IMR-90 (cell line): ENCODE data around the gene TAS2R10. TPM values are rescaled to one million over a fixed set of nuclear protein-coding genes. Genes with fewer than 3 reads are reported as not detected.

Source experiments
- ATAC-seq: fragments of 200-7000 bp; cut with Tn5 transposase; 2 replicates; pipeline ENCODE4 v1.9.1; 2020; ENCODE audit warnings: low read depth, mild to moderate bottlenecking, moderate library complexity
- BruUV-seq: library from RNA; stranded (reverse); fragments of 400-500 nt; replicated peaks from 2 replicates; lab custom pipeline; 2021; lab: Mats Ljungman, UMichigan
- CTCF ChIA-PET: fragments of 300-600 bp; formaldehyde crosslinking; extraction: SDS; loops from one replicate; lab custom pipeline; 2021; ENCODE audit warnings: antibody characterized with exemption; lab: Yijun Ruan, JAX
- POLR2A ChIA-PET: fragments of 300-600 bp; sonication (Branson Sonifier 250); formaldehyde crosslinking; loops from one replicate; lab custom pipeline; 2022; ENCODE audit warnings: antibody characterized with exemption; ENCODE audit not compliant: unreplicated experiment; lab: Charles Lee
- DNase-seq: peaks from one replicate; pipeline ENCODE4 v3.0.0; 2013
- H2AFZ ChIP-seq: replicated peaks from 2 replicates; pipeline ENCODE3; 2013; ENCODE audit warnings: low read length, mild to moderate bottlenecking; ENCODE audit not compliant: poor library complexity
- H2AK5ac ChIP-seq: 2 replicates; pipeline ENCODE4 v1.6.1; 2013; ENCODE audit warnings: low read depth, low read length, inconsistent platforms
- H2AK9ac ChIP-seq: replicated peaks from 2 replicates; pipeline ENCODE3; 2013; ENCODE audit warnings: mild to moderate bottlenecking, low read depth, low read length, moderate library complexity; ENCODE audit not compliant: poor library complexity
- H2BK120ac ChIP-seq: 2 replicates; pipeline ENCODE4 v1.6.1; 2013; ENCODE audit warnings: low read depth, low read length, inconsistent platforms
- H2BK15ac ChIP-seq: 3 replicates; pipeline ENCODE4 v1.6.1; 2013; ENCODE audit warnings: low read depth, low read length, inconsistent platforms
- H2BK20ac ChIP-seq: 2 replicates; pipeline ENCODE4 v1.6.1; 2013; ENCODE audit warnings: low read depth, mild to moderate bottlenecking, inconsistent platforms, low read length, moderate library complexity
- H2BK5ac ChIP-seq: 2 replicates; pipeline ENCODE4 v1.6.1; 2013; ENCODE audit warnings: mild to moderate bottlenecking, low read depth, low read length, inconsistent platforms; ENCODE audit not compliant: poor library complexity, severe bottlenecking
- H3K14ac ChIP-seq: replicated peaks from 2 replicates; pipeline ENCODE4 v1.6.1; 2013; ENCODE audit warnings: low read depth, low read length, inconsistent platforms
- H3K18ac ChIP-seq: 2 replicates; pipeline ENCODE4 v1.6.1; 2013; ENCODE audit warnings: low read depth, low read length, control low read depth
- H3K23ac ChIP-seq: 2 replicates; pipeline ENCODE4 v1.6.1; 2013; ENCODE audit warnings: low read depth, low read length, inconsistent platforms
- H3K27ac ChIP-seq: 2 replicates; pipeline ENCODE4 v1.5.1; 2013; ENCODE audit warnings: mild to moderate bottlenecking, control low read depth, low read length; ENCODE audit not compliant: insufficient read depth
- H3K27me3 ChIP-seq: 2 replicates; pipeline ENCODE4 v1.6.1; 2013; ENCODE audit warnings: low read length; ENCODE audit not compliant: control insufficient read depth, insufficient read depth
- H3K36me3 ChIP-seq: 2 replicates; pipeline ENCODE4 v1.6.1; 2013; ENCODE audit warnings: low read length, mixed read lengths; ENCODE audit not compliant: control insufficient read depth, insufficient read depth
- H3K4ac ChIP-seq: 2 replicates; pipeline ENCODE4 v1.6.1; 2013; ENCODE audit warnings: low read depth, low read length, inconsistent platforms
- H3K4me1 ChIP-seq: 2 replicates; pipeline ENCODE4 v1.6.1; 2013; ENCODE audit warnings: low read length, mixed read lengths; ENCODE audit not compliant: control insufficient read depth, insufficient read depth
- H3K4me2 ChIP-seq: 2 replicates; pipeline ENCODE4 v1.6.1; 2013; ENCODE audit warnings: low read depth, mild to moderate bottlenecking, control low read depth, low read length, moderate library complexity
- H3K4me3 ChIP-seq: 2 replicates; pipeline ENCODE4 v1.5.1; 2013; ENCODE audit warnings: low read depth, mild to moderate bottlenecking, control low read depth, low read length, moderate library complexity; ENCODE audit not compliant: insufficient read depth
- H3K56ac ChIP-seq: 2 replicates; pipeline ENCODE4 v1.6.1; 2013; ENCODE audit warnings: low read length, inconsistent platforms; ENCODE audit not compliant: insufficient read depth; ENCODE audit errors: extremely low read depth
- H3K79me1 ChIP-seq, 2 experiments: 2 replicates each; pipeline ENCODE4 v1.6.1; 2013; ENCODE audit warnings: low read length in 2 of 2, inconsistent platforms in 1 of 2, low read depth in 1 of 2
- H3K9ac ChIP-seq: 2 replicates; pipeline ENCODE4 v1.6.1; 2013; ENCODE audit warnings: low read depth, low read length, control low read depth
- H3K9me1 ChIP-seq: 2 replicates; pipeline ENCODE4 v1.6.1; 2013; ENCODE audit warnings: low read length, inconsistent platforms; ENCODE audit not compliant: insufficient read depth
- H3K9me3 ChIP-seq: 2 replicates; pipeline ENCODE4 v1.6.1; 2013; ENCODE audit warnings: low read length; ENCODE audit not compliant: control insufficient read depth, insufficient read depth
- H4K20me1 ChIP-seq: 2 replicates; pipeline ENCODE4 v1.6.1; 2013; ENCODE audit warnings: low read length, inconsistent platforms; ENCODE audit not compliant: insufficient read depth
- H4K5ac ChIP-seq: 2 replicates; pipeline ENCODE4 v1.6.1; 2013; ENCODE audit warnings: mild to moderate bottlenecking, low read depth, low read length, control low read depth
- H4K8ac ChIP-seq, 2 experiments: 2 replicates each; pipeline ENCODE4 v1.6.1; 2013; ENCODE audit warnings: low read depth in 2 of 2, low read length in 2 of 2, control low read depth in 1 of 2, inconsistent platforms in 1 of 2
- H4K91ac ChIP-seq: 2 replicates; pipeline ENCODE4 v1.6.1; 2013; ENCODE audit warnings: low read depth, low read length, inconsistent platforms; ENCODE audit not compliant: insufficient read depth
- BHLHE40 ChIP-seq: fragments of 150-350 bp; IDR thresholded peaks from 2 replicates; pipeline ENCODE4 v1.6.1; 2016; ENCODE audit warnings: mild to moderate bottlenecking, low read depth, low read length
- CEBPB ChIP-seq: IDR thresholded peaks from 2 replicates; pipeline ENCODE4 v1.6.1; 2012; ENCODE audit warnings: low read depth, low read length, improper control_type of control experiment
- CHD1 ChIP-seq: IDR thresholded peaks from 2 replicates; pipeline ENCODE4 v1.6.1; 2012; ENCODE audit warnings: low read depth, low read length, improper control_type of control experiment
- FOS ChIP-seq: fragments of 150-350 bp; IDR thresholded peaks from 2 replicates; pipeline ENCODE4 v1.6.1; 2016; ENCODE audit warnings: low read depth, low read length
- MAFK ChIP-seq: IDR thresholded peaks from 2 replicates; pipeline ENCODE4 v1.6.1; 2012; ENCODE audit warnings: low read depth, low read length, improper control_type of control experiment
- MAZ ChIP-seq: IDR thresholded peaks from 2 replicates; pipeline ENCODE4 v1.6.1; 2012; ENCODE audit warnings: low read depth, mild to moderate bottlenecking, low read length, improper control_type of control experiment, moderate library complexity, borderline replicate concordance
- MXI1 ChIP-seq: IDR thresholded peaks from 2 replicates; pipeline ENCODE4 v1.6.1; 2012; ENCODE audit warnings: low read depth, mild to moderate bottlenecking, low read length, moderate library complexity, borderline replicate concordance
- NFE2L2 ChIP-seq: fragments of 150-350 bp; IDR thresholded peaks from 2 replicates; pipeline ENCODE4 v1.6.1; 2016; ENCODE audit warnings: low read depth, mild to moderate bottlenecking, low read length
- POLR2A ChIP-seq: IDR thresholded peaks from 2 replicates; pipeline ENCODE4 v1.6.1; 2012; ENCODE audit warnings: mild to moderate bottlenecking, low read depth, low read length
- RAD21 ChIP-seq: IDR thresholded peaks from 2 replicates; pipeline ENCODE4 v1.6.1; 2012; ENCODE audit warnings: low read length, improper control_type of control experiment
- RCOR1 ChIP-seq: IDR thresholded peaks from 2 replicates; pipeline ENCODE4 v1.6.1; 2012; ENCODE audit warnings: mild to moderate bottlenecking, low read length, improper control_type of control experiment; ENCODE audit not compliant: insufficient replicate concordance
- RFX5 ChIP-seq: IDR thresholded peaks from 2 replicates; pipeline ENCODE4 v1.8.0; 2012; ENCODE audit warnings: low read depth, mild to moderate bottlenecking, low read length, moderate library complexity
- SMC3 ChIP-seq: fragments of 150-350 bp; IDR thresholded peaks from 2 replicates; pipeline ENCODE4 v1.6.1; 2016; ENCODE audit warnings: low read depth, mild to moderate bottlenecking, antibody characterized with exemption, low read length, moderate library complexity
- WGBS, 2 experiments: methylation state at CpG; one replicate each; pipeline versions ENCODE4 v1.1.5 to v1.1.7; 2013; ENCODE audit warnings: missing lambda C conversion rate in 2 of 2; ENCODE audit not compliant: insufficient read length in 1 of 2; ENCODE audit errors: extremely low coverage in 2 of 2; 5-methylcytosine and 5-hydroxymethylcytosine counted together
- dilution Hi-C: fragments of 300-500 bp; cut with HindIII; formaldehyde crosslinking; loops from one replicate; pipeline ENCODE4 v1.14.3; 2018; ENCODE audit warnings: low sequenced_read_pairs; ENCODE audit not compliant: unreplicated experiment
- in situ Hi-C: fragments of 300-500 bp; cut with MboI; formaldehyde crosslinking; loops from 3 replicates; pipeline ENCODE4 v1.14.3; 2019; ENCODE audit warnings: low sequenced_read_pairs, inconsistent platforms, mixed read lengths
- intact Hi-C: fragments of 100-400 bp; cut with micrococcal nuclease; formaldehyde crosslinking; loops from 2 replicates; pipeline ENCODE4 v1.10.0; 2022
- polyA plus RNA-seq, 3 experiments: library from polyadenylated mRNA; depleted of rRNA; stranded (reverse); fragments of >200 nt; gene quantifications; 2 replicates each; pipeline ENCODE4 v1.2.3, GENCODE V29; 2012; ENCODE audit warnings: low replicate concordance in 1 of 3
- total RNA-seq: library from RNA; depleted of rRNA; stranded (reverse); fragments of >200 nt; gene quantifications from 2 replicates; pipeline ENCODE4 v1.2.3, GENCODE V29; 2012
- TF ChIP-seq, protein P1 (sequence below): fragments of 150-350 bp; IDR thresholded peaks from 2 replicates; pipeline ENCODE4 v1.6.1; 2016; ENCODE audit warnings: low read depth, mild to moderate bottlenecking, low read length, moderate library complexity, borderline replicate concordance
- TF ChIP-seq, protein P2 (sequence below): conservative IDR thresholded peaks from 2 replicates; pipeline ENCODE4 v1.5.1; 2012; ENCODE audit warnings: mild to moderate bottlenecking, low read depth, low read length, improper control_type of control experiment
- TF ChIP-seq, protein P3 (sequence below): fragments of 150-350 bp; IDR thresholded peaks from 2 replicates; pipeline ENCODE4 v1.6.1; 2017; ENCODE audit warnings: mild to moderate bottlenecking, antibody characterized with exemption, low read length, low read depth

TAS2R10 gene
- total and polyA plus RNA-seq, 2 of the 4 experiments (the other 2 are of a cell fraction), result 0.07 to 0.36 TPM

DNA sequence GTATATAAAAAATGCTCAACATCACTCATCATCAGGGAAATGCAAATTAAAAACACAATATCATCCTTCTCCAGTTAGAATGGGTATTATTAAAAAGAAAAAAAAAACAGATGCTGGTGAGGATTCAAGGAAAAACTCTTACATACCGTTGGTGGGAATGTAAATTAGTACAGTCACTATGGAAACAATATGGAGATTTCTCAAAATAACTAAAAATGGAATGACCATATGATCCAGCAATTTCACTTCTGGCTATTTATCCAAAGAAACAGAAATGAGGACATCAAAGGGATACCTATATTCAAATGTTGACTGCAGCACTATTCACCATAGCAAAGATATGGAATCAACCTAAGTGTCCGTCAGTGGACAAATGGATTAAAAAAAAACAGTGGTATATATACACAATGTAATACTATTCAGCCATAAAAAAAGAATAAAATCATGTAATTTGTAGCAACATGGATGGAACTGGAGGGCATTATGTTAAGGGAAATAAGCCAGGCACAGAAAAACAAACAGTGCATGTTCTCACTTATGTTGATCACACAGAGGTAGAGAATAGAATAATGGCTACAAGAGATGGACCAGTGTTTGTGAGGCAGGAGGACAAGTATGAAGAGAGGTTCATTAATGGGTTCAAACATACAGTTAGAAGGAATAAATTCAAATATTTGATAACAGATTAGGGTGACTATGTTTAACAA lies 37.5 kb upstream of the TAS2R10 start:
- Histone ChIP-seq H2BK5ac (no peak overlapping the region), H3K56ac (no peak overlapping the region), H3K36me3 (no peaks in the 10 kb centered on the region), H3K18ac (no peak overlapping the region), H3K14ac (no peak overlapping the region), H3K4ac (no peak overlapping the region), H4K5ac (no peak overlapping the region), H3K9ac (no peak overlapping the region), H2AK9ac (no peak overlapping the region), H3K27ac (no peak overlapping the region), H3K9me1 (peaks cover 4% of the 10 kb centered on the region; the same call in 1 of the 2 replicates), H2BK15ac (no peak overlapping the region), H4K91ac (no peak overlapping the region), H2BK20ac (no peak overlapping the region), H4K8ac (no peak overlapping the region), H3K23ac (no peak overlapping the region), H4K20me1 (no peaks in the 10 kb centered on the region), H2BK120ac (no peak overlapping the region), H3K27me3 (no peaks in the 10 kb centered on the region), H3K79me1 (peaks cover 0 to 2% of the 10 kb centered on the region in 2 experiments; a peak in 1 of 4 replicates), H3K4me2 (no peak overlapping the region), H3K4me3 (no peak overlapping the region), H2AFZ (no peak overlapping the region), H2AK5ac (no peak overlapping the region), H3K4me1 (no peaks in the 10 kb centered on the region), H3K9me3 (no peaks in the 10 kb centered on the region)
- ATAC-seq (no peak), DNase-seq (no peak)
- in situ Hi-C loops, result no loop called here
- CTCF ChIA-PET, result no interaction called here
- BruUV-seq, result no TSS peak
- WGBS, 2 experiments, result no CpG with 5 or more reads among the region's 2 CpGs
- POLR2A ChIA-PET, result no interaction called here
- TF ChIP-seq FOS (no peak), RFX5 (no peak), SMC3 (no peak), CHD1 (no peak), MAFK (no peak), RAD21 (no peak), POLR2A (no peak), BHLHE40 (no peak), MXI1 (no peak), NFE2L2 (no peak), CEBPB (no peak), RCOR1 (no peak), MAZ (no peak)
- TF ChIP-seq, protein P1, sequence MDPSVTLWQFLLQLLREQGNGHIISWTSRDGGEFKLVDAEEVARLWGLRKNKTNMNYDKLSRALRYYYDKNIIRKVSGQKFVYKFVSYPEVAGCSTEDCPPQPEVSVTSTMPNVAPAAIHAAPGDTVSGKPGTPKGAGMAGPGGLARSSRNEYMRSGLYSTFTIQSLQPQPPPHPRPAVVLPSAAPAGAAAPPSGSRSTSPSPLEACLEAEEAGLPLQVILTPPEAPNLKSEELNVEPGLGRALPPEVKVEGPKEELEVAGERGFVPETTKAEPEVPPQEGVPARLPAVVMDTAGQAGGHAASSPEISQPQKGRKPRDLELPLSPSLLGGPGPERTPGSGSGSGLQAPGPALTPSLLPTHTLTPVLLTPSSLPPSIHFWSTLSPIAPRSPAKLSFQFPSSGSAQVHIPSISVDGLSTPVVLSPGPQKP, result no peak
- TF ChIP-seq, protein P2, sequence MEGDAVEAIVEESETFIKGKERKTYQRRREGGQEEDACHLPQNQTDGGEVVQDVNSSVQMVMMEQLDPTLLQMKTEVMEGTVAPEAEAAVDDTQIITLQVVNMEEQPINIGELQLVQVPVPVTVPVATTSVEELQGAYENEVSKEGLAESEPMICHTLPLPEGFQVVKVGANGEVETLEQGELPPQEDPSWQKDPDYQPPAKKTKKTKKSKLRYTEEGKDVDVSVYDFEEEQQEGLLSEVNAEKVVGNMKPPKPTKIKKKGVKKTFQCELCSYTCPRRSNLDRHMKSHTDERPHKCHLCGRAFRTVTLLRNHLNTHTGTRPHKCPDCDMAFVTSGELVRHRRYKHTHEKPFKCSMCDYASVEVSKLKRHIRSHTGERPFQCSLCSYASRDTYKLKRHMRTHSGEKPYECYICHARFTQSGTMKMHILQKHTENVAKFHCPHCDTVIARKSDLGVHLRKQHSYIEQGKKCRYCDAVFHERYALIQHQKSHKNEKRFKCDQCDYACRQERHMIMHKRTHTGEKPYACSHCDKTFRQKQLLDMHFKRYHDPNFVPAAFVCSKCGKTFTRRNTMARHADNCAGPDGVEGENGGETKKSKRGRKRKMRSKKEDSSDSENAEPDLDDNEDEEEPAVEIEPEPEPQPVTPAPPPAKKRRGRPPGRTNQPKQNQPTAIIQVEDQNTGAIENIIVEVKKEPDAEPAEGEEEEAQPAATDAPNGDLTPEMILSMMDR, result no peak
- TF ChIP-seq, protein P3, sequence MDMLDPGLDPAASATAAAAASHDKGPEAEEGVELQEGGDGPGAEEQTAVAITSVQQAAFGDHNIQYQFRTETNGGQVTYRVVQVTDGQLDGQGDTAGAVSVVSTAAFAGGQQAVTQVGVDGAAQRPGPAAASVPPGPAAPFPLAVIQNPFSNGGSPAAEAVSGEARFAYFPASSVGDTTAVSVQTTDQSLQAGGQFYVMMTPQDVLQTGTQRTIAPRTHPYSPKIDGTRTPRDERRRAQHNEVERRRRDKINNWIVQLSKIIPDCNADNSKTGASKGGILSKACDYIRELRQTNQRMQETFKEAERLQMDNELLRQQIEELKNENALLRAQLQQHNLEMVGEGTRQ, result no peak
- intact Hi-C loops, result no loop called here
- dilution Hi-C loops, result no loop called here
